ENCODE results near the gene NDRG3.

The NDRG3 gene

GRCh38 chr20:36778831-36779655 is 33.2 kb upstream of the NDRG3 start:
- no peak overlapping the region for H4K5ac ChIP-seq (ENCODE audit: low read length)
- H3K27ac ChIP-seq (ENCODE audit: low read depth, low read length): no peak overlapping the region
- no peak overlapping the region for H3K56ac ChIP-seq (ENCODE audit: low read length)
- no CpG with 5 or more reads among the region's 3 CpGs for WGBS (ENCODE audit: extremely low coverage, insufficient coverage, low lambda C conversion rate)
- no peaks in the 10 kb centered on the region for H3K79me2 ChIP-seq (ENCODE audit: control insufficient read depth, insufficient read depth, low read length)
- no peak overlapping the region for H3K4me3 ChIP-seq (ENCODE audit: low read length)
- no peak overlapping the region for H3K18ac ChIP-seq (ENCODE audit: low read length)
- H2BK120ac ChIP-seq (ENCODE audit: low read depth, low read length): no peak overlapping the region
- H2BK5ac ChIP-seq (ENCODE audit: low read length): no peak overlapping the region
- no peak overlapping the region for H3K4me2 ChIP-seq (ENCODE audit: low read length)
- DNase-seq: no peak
- H3K4ac ChIP-seq (ENCODE audit: low read depth, low read length): no peak overlapping the region
- no peak overlapping the region for H4K8ac ChIP-seq (ENCODE audit: low read depth, low read length)
- H3K79me1 ChIP-seq (ENCODE audit: low read length): no peaks in the 10 kb centered on the region
- no peak overlapping the region for H2BK15ac ChIP-seq (replicated peaks; ENCODE audit: low read depth)
- H3K36me3 ChIP-seq (ENCODE audit: control insufficient read depth, insufficient read depth, low read length): no peaks in the 10 kb centered on the region
- H2AK5ac ChIP-seq (ENCODE audit: low read length): no peak overlapping the region
- no peaks in the 10 kb centered on the region for H3K27me3 ChIP-seq (ENCODE audit: insufficient read depth, low read length, poor library complexity)
- no peak overlapping the region for H3K9ac ChIP-seq (ENCODE audit: low read length)
- H3K4me1 ChIP-seq (ENCODE audit: control insufficient read depth, low read depth, low read length): no peaks in the 10 kb centered on the region
- H3K23ac ChIP-seq (ENCODE audit: low read length): no peak overlapping the region

DNA sequence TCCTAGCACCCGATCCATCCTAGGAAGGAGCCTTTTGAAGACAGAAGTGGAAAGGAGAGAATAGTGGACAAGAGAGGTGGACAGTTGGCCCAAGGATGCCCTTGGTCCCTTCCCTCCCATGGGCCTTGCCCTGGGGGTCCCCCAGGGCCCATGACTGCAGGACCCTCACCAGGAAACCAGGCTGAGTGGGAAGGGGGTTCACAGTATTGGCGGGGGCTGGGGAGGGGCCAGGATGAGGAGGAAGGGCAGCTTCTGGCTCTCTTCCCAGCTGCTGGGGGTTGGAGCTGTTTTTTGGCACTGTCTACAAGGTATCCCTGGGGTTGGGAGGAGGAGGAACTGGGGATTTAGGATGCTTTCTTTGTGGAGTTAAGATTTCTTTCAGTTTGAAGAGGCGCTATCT is 31.7 kb upstream of the NDRG3 start:
- H4K8ac ChIP-seq (ENCODE audit: low read depth, low read length): no peak overlapping the region
- no peak overlapping the region for H3K18ac ChIP-seq (ENCODE audit: low read length)
- H3K36me3 ChIP-seq (ENCODE audit: control insufficient read depth, insufficient read depth, low read length): no peaks in the 10 kb centered on the region
- no peak overlapping the region for H2BK5ac ChIP-seq (ENCODE audit: low read length)
- no peak overlapping the region for H3K4me2 ChIP-seq (ENCODE audit: low read length)
- no peak overlapping the region for H3K56ac ChIP-seq (ENCODE audit: low read length)
- no peaks in the 10 kb centered on the region for H3K27me3 ChIP-seq (ENCODE audit: insufficient read depth, low read length, poor library complexity)
- no peak overlapping the region for H3K4me3 ChIP-seq (ENCODE audit: low read length)
- H2AK5ac ChIP-seq (ENCODE audit: low read length): no peak overlapping the region
- no peak overlapping the region for H2BK15ac ChIP-seq (replicated peaks; ENCODE audit: low read depth)
- H3K27ac ChIP-seq (ENCODE audit: low read depth, low read length): no peak overlapping the region
- peaks cover 1% of the 10 kb centered on the region for H3K79me2 ChIP-seq (ENCODE audit: control insufficient read depth, insufficient read depth, low read length)
- no CpG with 5 or more reads among the region's 3 CpGs for WGBS (ENCODE audit: extremely low coverage, insufficient coverage, low lambda C conversion rate)
- peaks cover 2% of the 10 kb centered on the region for H3K4me1 ChIP-seq (ENCODE audit: control insufficient read depth, low read depth, low read length)
- H3K9ac ChIP-seq (ENCODE audit: low read length): no peak overlapping the region
- no peak overlapping the region for H3K4ac ChIP-seq (ENCODE audit: low read depth, low read length)
- H4K5ac ChIP-seq (ENCODE audit: low read length): no peak overlapping the region
- peaks cover 1% of the 10 kb centered on the region for H3K79me1 ChIP-seq (ENCODE audit: low read length)
- no peak overlapping the region for H2BK120ac ChIP-seq (ENCODE audit: low read depth, low read length)
- no peak overlapping the region for H3K23ac ChIP-seq (ENCODE audit: low read length)
- no peak for DNase-seq

GRCh38 chr20:36777167-36777566 is 31.3 kb upstream of the NDRG3 start:
- H3K4me3 ChIP-seq (ENCODE audit: low read length): no peak overlapping the region
- H3K36me3 ChIP-seq (ENCODE audit: control insufficient read depth, insufficient read depth, low read length): no peaks in the 10 kb centered on the region
- peaks cover 1% of the 10 kb centered on the region for H3K79me2 ChIP-seq (ENCODE audit: control insufficient read depth, insufficient read depth, low read length)
- no peaks in the 10 kb centered on the region for H3K27me3 ChIP-seq (ENCODE audit: insufficient read depth, low read length, poor library complexity)
- H2BK120ac ChIP-seq (ENCODE audit: low read depth, low read length): no peak overlapping the region
- no peak overlapping the region for H3K18ac ChIP-seq (ENCODE audit: low read length)
- no peak overlapping the region for H2BK15ac ChIP-seq (replicated peaks; ENCODE audit: low read depth)
- no CpG with 5 or more reads among the region's 3 CpGs for WGBS (ENCODE audit: extremely low coverage, insufficient coverage, low lambda C conversion rate)
- no peak overlapping the region for H3K56ac ChIP-seq (ENCODE audit: low read length)
- peaks cover 3% of the 10 kb centered on the region for H3K79me1 ChIP-seq (ENCODE audit: low read length)
- H3K4me1 ChIP-seq (ENCODE audit: control insufficient read depth, low read depth, low read length): peaks cover 3% of the 10 kb centered on the region
- H3K4me2 ChIP-seq (ENCODE audit: low read length): no peak overlapping the region
- H3K4ac ChIP-seq (ENCODE audit: low read depth, low read length): no peak overlapping the region
- H4K8ac ChIP-seq (ENCODE audit: low read depth, low read length): no peak overlapping the region
- H4K5ac ChIP-seq (ENCODE audit: low read length): no peak overlapping the region
- H3K27ac ChIP-seq (ENCODE audit: low read depth, low read length): no peak overlapping the region
- H3K9ac ChIP-seq (ENCODE audit: low read length): no peak overlapping the region
- H2AK5ac ChIP-seq (ENCODE audit: low read length): no peak overlapping the region
- no peak for DNase-seq
- H3K23ac ChIP-seq (ENCODE audit: low read length): no peak overlapping the region
- H2BK5ac ChIP-seq (ENCODE audit: low read length): no peak overlapping the region

DNA sequence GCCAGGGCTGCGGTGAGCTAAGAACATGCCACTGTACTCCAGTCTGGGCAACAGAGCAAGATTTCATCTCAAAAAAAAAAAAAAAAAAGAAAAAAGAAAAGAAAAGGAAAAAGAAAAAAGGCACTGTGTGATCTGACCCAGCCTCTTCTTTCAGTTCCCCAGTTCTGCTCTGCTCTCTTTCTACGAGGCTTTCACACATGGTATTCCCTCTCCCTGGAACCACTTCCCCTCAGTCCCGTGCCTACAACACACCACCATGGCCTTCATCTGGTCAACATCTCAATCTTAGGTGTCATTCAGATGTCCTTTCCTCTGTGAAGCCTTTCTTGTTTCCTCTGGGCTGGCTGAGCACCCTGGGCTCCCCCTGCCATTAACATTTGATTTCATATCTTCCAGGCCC is 29.9 kb upstream of the NDRG3 start:
- no peak overlapping the region for H3K27ac ChIP-seq (ENCODE audit: low read depth, low read length)
- H3K36me3 ChIP-seq (ENCODE audit: control insufficient read depth, insufficient read depth, low read length): peaks cover under 1% of the 10 kb centered on the region
- peaks cover 3% of the 10 kb centered on the region for H3K79me1 ChIP-seq (ENCODE audit: low read length)
- H3K9ac ChIP-seq (ENCODE audit: low read length): no peak overlapping the region
- no peak overlapping the region for H2BK5ac ChIP-seq (ENCODE audit: low read length)
- no peak overlapping the region for H3K4ac ChIP-seq (ENCODE audit: low read depth, low read length)
- H3K79me2 ChIP-seq (ENCODE audit: control insufficient read depth, insufficient read depth, low read length): peaks cover 1% of the 10 kb centered on the region
- H4K5ac ChIP-seq (ENCODE audit: low read length): no peak overlapping the region
- H3K4me2 ChIP-seq (ENCODE audit: low read length): no peak overlapping the region
- peaks cover 3% of the 10 kb centered on the region for H3K4me1 ChIP-seq (ENCODE audit: control insufficient read depth, low read depth, low read length)
- no peak overlapping the region for H2BK120ac ChIP-seq (ENCODE audit: low read depth, low read length)
- DNase-seq: no peak
- H3K27me3 ChIP-seq (ENCODE audit: insufficient read depth, low read length, poor library complexity): no peaks in the 10 kb centered on the region
- no peak overlapping the region for H3K56ac ChIP-seq (ENCODE audit: low read length)
- H4K8ac ChIP-seq (ENCODE audit: low read depth, low read length): no peak overlapping the region
- no peak overlapping the region for H2AK5ac ChIP-seq (ENCODE audit: low read length)
- WGBS (ENCODE audit: extremely low coverage, insufficient coverage, low lambda C conversion rate): no CpG with 5 or more reads among the region's 3 CpGs
- H2BK15ac ChIP-seq (replicated peaks; ENCODE audit: low read depth): no peak overlapping the region
- no peak overlapping the region for H3K23ac ChIP-seq (ENCODE audit: low read length)
- H3K18ac ChIP-seq (ENCODE audit: low read length): no peak overlapping the region
- H3K4me3 ChIP-seq (ENCODE audit: low read length): no peak overlapping the region

- H3K9ac ChIP-seq (ENCODE audit: low read length): no peak overlapping the region
- H3K4me3 ChIP-seq (ENCODE audit: low read length): no peak overlapping the region
- no peak overlapping the region for H2BK120ac ChIP-seq (ENCODE audit: low read depth, low read length)
- no peak overlapping the region for H3K56ac ChIP-seq (ENCODE audit: low read length)
- H4K8ac ChIP-seq (ENCODE audit: low read depth, low read length): no peak overlapping the region
- H3K4me2 ChIP-seq (ENCODE audit: low read length): no peak overlapping the region
- peak; percentile 30 for DNase-seq
- H2AK5ac ChIP-seq (ENCODE audit: low read length): no peak overlapping the region
- H2BK5ac ChIP-seq (ENCODE audit: low read length): no peak overlapping the region
- no peak overlapping the region for H4K5ac ChIP-seq (ENCODE audit: low read length)
- no CpG with 5 or more reads among the region's 2 CpGs for WGBS (ENCODE audit: extremely low coverage, insufficient coverage, low lambda C conversion rate)
- peaks cover 1% of the 10 kb centered on the region for H3K79me2 ChIP-seq (ENCODE audit: control insufficient read depth, insufficient read depth, low read length)
- no peak overlapping the region for H2BK15ac ChIP-seq (replicated peaks; ENCODE audit: low read depth)
- peaks cover 4% of the 10 kb centered on the region for H3K79me1 ChIP-seq (ENCODE audit: low read length)
- H3K4ac ChIP-seq (ENCODE audit: low read depth, low read length): no peak overlapping the region
- peaks cover 3% of the 10 kb centered on the region for H3K4me1 ChIP-seq (ENCODE audit: control insufficient read depth, low read depth, low read length)
- H3K27ac ChIP-seq (ENCODE audit: low read depth, low read length): no peak overlapping the region
- H3K36me3 ChIP-seq (ENCODE audit: control insufficient read depth, insufficient read depth, low read length): peaks cover 3% of the 10 kb centered on the region
- H3K23ac ChIP-seq (ENCODE audit: low read length): no peak overlapping the region
- no peak overlapping the region for H3K18ac ChIP-seq (ENCODE audit: low read length)
- no peaks in the 10 kb centered on the region for H3K27me3 ChIP-seq (ENCODE audit: insufficient read depth, low read length, poor library complexity)
These were observed 29.3 kb upstream of the NDRG3 start for GRCh38 chr20:36775196-36775595.

Data from mesendoderm (in vitro differentiated cells).